NK-92 (cell line): Measurements from ENCODE around the gene SERPINA5.

Experiments
- DNase-seq: peaks from one replicate; lab custom pipeline; 2025; ENCODE audit not compliant: unreplicated experiment; lab: John Stamatoyannopoulos, UW

Gene SERPINA5, protein sequence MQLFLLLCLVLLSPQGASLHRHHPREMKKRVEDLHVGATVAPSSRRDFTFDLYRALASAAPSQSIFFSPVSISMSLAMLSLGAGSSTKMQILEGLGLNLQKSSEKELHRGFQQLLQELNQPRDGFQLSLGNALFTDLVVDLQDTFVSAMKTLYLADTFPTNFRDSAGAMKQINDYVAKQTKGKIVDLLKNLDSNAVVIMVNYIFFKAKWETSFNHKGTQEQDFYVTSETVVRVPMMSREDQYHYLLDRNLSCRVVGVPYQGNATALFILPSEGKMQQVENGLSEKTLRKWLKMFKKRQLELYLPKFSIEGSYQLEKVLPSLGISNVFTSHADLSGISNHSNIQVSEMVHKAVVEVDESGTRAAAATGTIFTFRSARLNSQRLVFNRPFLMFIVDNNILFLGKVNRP

DNA sequence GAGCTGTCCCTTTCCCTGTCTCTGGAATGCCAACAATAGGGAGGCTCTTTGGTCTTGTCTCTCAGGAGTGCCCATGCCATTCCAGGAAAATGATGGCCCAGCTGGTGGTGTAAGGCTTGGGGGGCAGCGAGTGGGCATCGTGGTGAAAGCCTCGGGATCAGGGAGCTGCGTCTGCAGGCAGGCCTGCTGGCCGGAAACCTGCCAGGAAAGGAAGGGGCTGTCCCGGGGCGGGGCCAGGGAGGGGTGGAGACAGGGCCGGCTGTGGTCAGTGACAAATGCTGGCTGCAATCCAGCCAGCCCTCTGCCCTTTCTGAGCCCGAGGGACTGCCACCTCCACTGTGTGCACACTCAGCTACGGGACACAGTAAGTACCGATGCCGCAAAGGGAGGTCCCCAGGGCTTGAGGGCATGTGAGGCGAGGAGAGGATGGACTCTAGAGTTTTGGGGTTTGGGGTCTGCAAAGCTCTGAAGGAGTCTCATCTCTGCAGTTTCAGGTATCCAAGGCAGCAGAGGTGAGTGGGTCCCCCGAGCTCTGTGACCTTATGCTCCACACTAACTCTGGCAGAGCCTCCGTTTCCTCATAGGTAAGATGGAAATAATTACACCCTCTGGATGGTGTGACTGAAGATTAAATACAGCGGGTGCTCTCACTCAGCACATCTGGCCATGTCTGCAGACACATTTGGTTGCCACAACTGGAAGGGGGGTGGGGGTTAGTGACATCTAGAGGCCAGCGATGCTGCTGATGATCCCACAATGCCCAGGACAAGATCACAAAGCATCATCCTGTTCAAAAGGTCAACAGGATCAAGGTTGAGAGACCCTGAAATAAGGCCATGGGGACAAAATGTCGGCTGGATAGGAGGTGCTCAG lies at the start of gene SERPINA5:
Gene SERPINA5 (plus strand): TSS at position 300 of the 873 bp plus-strand sequence. CDS start 5,937 bp downstream, outside the sequence.
- no peak for DNase-seq

DNA sequence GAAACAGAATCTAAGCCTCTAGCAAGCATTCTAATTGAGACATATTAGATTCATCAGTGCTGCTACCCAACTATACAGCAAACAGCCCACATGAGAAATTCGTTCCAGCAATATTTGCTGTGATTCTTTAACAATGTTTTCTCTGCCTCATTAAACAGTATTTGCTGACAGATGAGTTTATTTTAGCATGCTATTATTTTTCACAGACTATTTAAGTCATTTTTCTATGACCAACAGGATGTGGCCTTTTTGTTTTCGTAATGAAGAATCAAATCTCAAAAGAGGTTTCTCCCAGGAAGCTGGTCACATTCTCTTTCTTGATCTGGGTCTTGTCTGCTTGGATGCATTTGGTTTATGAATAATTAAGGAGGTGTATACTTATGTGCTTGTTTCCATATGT lies 48.8 kb upstream of the SERPINA5 start:
- no peak for DNase-seq

DNA sequence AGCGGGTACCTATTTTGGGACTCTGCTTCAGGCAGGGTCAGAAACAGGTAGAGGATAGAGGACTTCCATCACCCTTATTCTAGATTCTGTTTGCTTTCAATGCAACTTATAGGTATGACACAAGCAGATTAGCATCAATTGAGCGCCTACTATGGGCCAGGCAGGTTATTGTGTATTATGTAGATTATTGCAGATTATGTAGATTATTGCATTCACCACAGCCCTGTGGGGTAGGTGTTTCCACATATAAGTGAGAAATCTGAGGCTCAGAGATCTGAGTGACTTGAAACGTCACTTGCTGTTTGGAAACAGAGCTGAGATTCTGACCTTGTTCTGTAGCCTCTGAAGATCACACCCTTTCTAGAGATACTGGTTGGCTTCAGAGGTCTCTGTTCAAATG lies 45.7 kb upstream of the SERPINA5 start:
- no peak for DNase-seq

DNA sequence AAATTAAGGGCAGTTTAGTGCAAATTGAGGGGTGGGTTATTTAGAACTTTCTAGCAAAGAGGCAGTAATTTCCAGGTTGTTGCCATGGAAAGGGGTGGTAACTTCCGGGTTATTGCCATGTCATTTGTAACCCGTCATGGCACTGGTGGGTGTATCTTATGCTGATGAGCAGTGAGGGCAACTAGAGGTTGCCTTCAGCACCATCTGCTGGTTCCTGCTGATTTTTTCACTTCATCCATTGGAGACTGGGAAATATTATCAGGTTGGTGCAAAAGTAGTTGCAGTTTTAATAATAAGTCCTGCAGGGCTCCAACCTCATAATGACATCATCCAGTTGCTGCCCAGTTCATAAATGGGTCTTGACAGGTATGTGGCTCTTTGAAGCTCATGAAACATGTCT lies 44.4 kb upstream of the SERPINA5 start:
- no peak for DNase-seq

DNA sequence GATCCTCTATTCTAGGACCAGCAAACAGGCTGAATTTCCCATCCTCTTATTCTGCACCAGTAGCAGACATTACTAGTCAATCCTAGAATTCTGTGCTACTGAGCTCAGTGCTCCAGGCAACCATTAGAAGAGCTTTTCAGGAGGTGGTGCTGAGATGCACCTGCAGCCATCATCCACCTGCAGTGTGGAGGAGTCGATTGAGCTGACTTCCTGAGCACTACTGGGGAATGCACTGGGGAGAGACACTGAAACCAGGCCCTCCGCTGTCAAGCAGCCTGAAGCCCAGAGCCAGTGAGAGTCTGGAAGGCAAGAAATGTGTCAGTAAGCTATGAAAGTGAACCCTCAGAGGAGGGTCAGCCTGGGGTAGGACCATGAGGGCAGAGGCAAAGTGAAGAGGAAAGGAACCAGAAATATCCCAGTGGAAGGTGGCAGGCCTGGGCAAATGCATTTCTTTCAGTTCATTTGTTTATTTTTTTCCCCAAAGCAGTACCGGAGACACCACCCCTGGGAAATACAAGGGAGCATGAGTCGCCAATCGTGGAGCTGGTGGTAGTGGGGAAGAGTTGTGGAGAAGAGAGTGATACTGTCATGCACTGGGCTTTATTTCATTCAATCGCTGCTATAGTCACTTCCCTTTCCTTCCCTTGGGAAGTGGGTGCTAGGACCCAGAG lies 43.0 kb upstream of the SERPINA5 start:
- DNase-seq: no peak

DNA sequence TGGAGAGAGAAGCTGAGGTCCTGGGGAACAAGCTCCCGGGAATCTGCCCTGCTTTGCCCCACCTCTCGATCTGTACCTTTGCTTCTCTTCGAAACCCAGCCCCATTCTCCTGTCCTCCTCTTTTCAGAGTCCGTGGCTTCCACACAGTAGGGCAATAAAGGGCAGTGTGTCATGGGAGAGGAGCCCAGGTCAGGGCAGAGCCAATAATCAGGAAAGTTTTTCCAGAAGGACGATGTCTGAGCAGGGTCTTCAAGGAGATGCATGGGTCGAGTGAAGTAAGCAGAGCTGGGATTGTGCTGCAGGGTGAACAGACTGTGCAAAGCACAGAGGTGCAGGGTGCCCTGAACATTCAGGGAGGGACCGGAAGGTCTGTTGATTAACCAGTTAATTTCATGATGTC lies 42.0 kb upstream of the SERPINA5 start:
- DNase-seq: no peak

DNA sequence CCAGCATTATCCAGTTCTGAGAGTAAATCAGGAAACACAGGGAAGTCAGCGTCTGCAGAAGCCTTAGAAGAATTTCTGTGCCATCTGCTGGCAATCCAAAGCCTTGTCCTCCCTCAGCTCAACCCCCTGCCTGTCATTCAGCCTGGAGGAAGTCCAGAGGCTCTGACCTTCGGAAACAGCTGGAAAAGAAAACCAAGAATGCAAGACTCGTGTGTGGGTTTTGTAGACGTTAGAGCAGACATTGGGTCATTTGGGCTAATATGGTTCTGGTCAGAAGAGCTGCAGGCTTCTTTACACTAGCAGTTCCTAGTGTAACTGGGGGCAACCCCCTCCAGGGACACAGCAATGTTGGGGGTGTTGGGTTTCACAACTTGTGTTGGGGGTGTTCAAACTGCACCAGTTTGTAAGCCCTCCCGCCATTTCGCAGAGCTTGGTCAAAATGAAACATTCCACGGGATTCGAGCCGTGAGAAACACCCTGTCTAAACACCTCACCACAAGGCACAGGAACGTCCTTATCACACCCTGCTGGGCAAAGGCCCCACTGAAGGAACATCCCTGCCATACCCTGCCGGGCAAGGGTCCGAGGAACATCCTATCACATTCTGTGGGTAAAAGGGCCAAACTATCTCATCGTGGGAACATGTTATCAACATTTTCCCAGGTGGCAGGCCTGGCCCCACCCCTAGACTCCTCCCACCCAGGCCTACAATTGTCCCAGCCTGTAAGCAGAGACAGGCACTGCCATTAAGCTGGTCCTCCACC lies 41.0 kb upstream of the SERPINA5 start:
- no peak for DNase-seq

DNA sequence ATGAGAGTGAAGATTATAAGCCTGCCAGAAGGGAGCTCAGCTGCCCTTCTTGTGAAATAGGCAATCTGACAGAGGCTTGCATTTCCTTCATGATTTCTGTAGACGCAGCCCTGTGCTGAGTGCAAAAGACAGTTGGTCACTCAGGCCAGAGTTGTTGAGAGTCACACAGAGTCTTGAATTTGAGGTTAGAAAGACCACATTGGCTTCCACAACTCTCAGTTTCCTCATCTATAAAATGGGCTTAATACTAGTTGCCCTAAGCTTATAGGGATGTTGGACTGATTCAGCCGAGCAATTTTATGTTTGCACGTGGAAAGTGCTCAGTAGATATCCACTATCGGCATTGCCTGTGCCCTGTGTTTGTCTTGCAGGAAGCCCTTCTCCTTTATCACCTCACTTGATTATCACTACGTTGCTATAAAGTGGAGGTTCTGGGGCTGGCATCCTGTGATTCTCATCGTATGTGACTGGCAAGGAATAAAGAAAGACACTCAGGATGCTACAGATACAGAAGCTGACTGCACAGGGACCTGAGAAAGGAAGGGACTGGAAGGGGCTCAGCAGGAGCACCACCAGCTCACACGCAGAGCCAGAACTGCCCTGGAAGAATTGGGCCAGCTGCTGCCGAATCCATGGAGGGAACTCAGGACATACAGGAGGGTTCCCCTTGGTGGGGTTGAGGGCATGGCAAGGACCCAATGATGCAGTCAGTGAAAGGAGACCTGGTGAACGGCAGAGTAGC lies 39.8 kb upstream of the SERPINA5 start:
- DNase-seq: no peak

DNA sequence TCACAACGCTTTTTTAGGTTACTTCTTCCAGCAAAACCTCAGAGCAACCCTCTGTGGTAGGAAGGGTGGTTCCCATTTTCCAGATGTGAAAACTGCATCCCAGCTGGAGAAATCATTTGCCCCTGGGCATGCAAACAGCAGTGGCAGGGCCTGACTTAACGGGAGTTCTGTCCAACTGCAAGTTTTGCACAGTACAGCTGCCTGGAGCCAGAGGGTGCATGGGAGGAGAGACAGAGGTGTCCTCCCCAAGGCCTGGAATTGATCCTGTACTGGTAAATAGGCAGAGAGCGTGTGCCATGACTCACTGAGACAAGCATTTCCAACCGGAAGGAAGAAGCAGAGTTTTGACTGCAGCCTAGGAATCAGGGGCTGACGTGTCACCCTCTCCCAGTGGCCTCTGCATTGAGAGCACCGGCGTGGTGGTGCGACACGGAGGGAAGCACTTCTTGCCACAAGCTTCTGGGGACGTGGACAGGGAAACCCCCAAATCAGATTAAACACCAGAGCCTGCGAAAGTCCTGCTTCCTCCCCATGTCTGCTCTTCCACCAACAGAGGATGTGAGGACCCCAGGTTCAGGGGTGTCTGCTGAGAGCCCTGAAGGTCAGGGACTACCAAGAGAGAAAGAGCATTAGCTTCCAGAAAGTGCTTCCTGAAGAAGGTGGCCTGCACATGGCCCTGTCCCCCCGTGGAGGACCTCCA lies 39.0 kb upstream of the SERPINA5 start:
- no peak for DNase-seq

DNA sequence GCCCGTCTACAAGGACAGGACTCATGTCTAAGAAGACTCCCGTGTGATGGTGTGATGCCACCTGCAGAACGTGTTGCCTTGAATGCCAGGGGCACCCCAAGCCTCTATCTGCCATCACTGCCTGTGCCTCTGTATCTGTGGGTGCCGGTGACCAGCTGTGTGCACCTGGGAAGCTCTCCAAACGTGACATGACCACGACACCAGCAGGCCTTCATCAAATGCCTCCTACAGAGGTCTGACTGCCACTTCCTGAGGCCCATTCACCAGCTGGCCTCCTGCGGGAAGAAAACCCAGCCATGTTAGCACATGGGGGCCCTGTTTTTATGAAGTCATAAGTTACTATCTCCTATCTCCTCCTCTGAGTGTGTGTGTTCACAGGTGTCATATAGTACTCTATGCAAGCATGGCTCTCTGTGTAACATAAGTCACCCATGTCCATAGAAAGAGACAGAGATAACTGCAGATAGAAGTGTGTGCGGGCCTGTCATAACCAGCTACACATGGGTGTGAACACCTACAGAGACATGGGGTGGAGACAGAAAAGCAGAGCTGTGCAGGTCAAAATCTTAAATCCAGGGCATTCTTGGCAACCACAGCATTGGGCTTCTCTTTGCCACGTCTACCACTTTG lies 38.3 kb upstream of the SERPINA5 start:
- DNase-seq: no peak

DNA sequence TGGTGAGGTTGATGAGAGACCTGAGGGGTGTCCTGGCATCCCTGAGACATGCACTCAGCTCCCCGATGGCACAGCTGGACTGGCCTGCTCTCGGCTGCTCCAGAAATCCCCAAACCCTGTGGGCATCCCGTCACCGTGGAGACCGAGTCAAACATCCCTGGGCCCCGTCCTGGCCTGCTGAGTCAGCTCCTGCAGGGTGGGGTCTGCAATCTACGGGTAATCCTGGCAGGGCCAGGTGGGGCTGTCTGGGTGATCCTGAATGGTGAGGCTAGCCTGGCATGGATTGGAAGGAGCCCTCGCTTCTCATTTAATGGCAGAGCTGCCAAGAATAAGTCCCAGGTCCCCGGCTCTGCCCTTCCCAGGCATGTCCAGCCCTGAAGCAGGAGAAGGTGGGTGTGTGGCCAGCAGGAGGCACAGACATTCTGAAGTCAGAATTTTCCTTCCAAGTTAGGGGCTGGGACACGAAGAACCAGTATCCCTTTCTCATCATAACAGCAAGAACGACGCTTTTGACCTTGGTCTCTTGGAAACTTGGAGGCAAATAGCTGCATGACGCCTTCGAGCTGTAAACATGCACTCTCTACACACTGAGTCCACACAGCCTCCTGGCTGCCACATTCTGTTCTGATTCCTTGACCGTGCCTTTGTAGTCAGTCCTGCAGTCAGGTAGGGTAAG lies 37.6 kb upstream of the SERPINA5 start:
- DNase-seq: no peak

DNA sequence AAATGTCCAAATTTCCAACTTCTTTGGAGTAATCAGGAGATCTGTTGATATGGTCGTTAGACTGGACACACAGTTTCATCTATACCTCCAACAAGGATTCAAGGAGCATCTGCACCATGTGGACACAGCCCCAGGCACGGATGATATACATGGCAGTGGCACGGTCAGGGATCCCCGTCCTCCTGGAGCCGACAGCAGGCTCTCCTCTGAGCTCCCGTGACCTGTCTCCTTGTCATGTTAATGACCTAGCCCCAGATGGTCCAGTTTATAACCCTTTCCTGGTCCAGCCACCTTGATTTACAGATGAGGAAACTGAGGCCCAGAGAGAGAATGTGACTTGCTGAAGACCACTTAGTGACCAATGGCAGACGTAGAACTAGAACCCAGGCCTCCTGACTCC lies 36.5 kb upstream of the SERPINA5 start:
- DNase-seq: no peak

DNA sequence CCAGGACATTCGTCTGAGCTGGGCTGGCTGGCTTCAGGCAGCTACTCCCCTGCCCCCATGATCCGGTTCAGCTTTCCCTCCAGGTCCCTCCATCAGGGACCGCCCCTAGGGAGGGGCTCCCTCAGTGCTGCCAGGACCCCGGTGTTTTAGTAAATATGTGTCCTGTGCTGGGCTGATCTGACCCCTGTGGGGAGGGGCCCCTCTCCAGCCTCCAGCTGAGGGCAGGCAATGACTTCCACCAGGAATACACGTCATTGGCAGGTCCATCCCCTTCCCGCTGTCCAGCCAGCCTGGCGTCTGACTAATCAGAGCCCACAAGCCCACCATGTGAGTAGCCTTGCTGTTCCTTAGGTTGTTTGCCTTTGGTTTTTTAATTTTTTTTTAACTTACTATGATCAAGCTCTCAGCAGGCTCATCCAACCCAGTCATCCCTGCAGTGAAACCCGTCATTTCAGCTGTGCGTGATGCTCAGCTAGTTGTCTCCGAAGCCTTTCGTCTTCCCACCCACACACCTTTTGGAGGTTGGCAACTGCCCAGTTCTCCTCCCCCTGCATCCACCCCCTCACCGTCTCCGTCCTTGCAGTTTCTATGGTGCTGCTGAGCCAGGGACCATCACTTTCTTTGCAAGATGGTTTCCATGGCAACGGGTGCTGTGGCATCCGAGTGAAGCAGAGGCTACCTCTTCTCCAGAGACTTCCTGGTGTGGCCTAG lies 35.9 kb upstream of the SERPINA5 start:
- no peak for DNase-seq

DNA sequence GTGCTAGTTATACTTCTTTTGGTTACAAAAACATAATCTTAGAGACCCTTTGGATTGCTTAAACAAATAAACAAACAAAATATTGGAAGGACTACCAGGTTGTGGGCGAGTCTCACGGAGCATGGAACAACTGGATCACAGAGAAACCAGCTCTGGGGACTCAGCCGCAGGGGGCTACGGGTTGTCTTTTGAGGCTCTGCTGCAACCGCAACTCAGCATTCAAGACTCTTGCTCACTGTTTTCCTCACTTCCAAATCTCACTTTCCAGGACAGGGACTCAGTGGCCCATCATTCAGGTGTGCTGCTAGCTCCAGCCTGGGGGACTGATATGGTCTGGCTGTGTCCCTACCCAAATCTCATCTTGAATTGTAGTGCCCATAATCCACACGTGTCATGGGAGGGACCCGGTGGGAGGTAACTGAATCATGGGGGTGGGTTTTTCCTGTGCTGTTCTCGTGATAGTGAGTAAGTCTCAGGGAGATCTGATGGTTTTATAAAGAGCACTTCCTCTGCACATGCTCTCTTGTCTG lies 34.0 kb upstream of the SERPINA5 start:
- no peak for DNase-seq

DNA sequence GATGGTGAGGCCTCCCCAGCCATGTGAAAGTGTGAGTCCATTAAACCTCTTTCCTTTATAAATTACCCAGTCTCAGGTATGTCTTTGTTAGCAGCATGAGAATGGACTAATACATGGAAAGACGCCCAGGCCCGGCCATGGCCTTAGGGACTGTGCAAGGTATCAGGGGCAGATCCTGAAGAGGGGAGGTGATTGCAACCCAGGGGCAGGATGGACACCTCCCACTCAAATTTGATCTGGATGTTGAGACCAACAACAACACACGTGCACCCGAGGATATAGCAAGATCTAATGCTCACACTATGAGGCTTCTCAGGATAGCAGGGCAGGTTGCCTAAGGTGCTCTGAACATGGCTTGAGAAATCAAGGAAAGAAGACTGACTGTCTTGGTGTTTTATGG lies 33.5 kb upstream of the SERPINA5 start:
- no peak for DNase-seq

DNA sequence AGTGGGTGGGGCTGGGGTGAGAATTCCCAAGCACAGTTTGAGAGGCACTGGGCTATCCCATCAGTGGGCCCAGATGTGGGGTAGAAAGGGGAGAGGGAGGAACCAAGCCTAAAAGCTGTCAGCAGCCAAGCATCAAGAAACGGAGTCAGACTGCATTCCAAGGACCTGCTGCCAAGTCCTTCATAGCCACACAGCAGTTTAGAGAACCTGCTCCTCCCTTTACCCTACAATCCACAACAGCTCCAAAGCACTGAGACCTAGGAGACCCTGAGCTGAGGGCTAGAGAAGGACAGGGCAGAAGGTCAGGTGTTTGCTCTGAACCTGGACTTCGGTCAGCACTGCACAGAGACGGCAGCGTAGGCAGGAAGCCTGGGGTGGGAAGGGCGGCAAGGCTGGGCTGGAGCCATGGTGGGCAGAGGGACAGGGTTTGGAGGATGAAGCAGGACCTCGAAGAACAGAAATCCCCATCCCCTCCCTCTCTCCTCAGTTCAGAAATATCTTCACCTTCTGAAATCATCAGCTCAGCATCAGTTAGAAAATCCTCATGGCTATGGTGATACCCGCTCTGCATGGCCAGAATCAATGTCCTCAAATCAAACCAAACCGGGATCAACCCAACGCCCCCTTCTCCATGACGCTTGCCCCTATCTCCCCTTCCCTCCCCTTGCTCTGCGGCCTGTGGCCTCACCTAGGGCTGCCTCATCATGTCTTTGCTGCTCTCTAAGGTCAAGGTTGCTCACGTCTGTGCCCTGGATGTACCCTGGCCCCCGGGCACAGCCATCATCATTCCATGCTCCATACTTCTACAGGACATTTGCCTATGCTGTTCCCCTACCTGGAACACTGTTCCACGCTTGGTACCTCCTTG lies 32.9 kb upstream of the SERPINA5 start:
- DNase-seq: no peak
